Activated T-cell treated with anti-CD3 and anti-CD28 coated beads, Interleukin-2, amount 50 U/mL, for 72 hours (primary cell): Measurements from ENCODE around the gene ALDH1A3. TPM values are rescaled to one million over a fixed set of nuclear protein-coding genes. Genes with fewer than 3 reads are reported as not detected.

Experiments
- ATAC-seq, 2 donors: fragments of 150-1000 bp; cut with Tn5 transposase; replicated peaks in 1 of 2; 2 replicates each; pipeline ENCODE4 v1.10.0; 2021; ENCODE audit warnings: moderate library complexity in 2 of 2, mild to moderate bottlenecking in 1 of 2
- DNase-seq, 2 donors: peaks; one replicate each; pipeline ENCODE4 v3.0.0; 2021 to 2022; ENCODE audit warnings: mixed read lengths in 1 of 2
- H3K27ac Mint-ChIP-seq: one replicate; pipeline ENCODE4 v1.8.0; 2022; ENCODE audit warnings: mild to moderate bottlenecking, moderate library complexity, mixed read lengths
- H3K27me3 Mint-ChIP-seq: one replicate; pipeline ENCODE4 v1.8.0; 2022; ENCODE audit warnings: low read depth, mixed read lengths
- H3K36me3 Mint-ChIP-seq, 2 donors: one replicate each; pipeline ENCODE4 v1.8.0; 2022; ENCODE audit warnings: mixed read lengths in 2 of 2, mild to moderate bottlenecking in 1 of 2; ENCODE audit not compliant: insufficient read depth in 2 of 2
- H3K4me1 Mint-ChIP-seq: one replicate; pipeline ENCODE4 v1.8.0; 2022; ENCODE audit warnings: low read depth, mixed read lengths
- H3K4me3 Mint-ChIP-seq, 2 donors: one replicate each; pipeline ENCODE4 v1.8.0; 2022; ENCODE audit warnings: mild to moderate bottlenecking in 2 of 2, mixed read lengths in 2 of 2, moderate library complexity in 2 of 2
- H3K9me3 Mint-ChIP-seq, 2 donors: one replicate each; pipeline ENCODE4 v1.8.0; 2022; ENCODE audit warnings: mixed read lengths in 2 of 2
- total RNA-seq, 2 donors: library from RNA; stranded (reverse); gene quantifications; one replicate each; pipeline ENCODE4 v1.2.3, GENCODE V29; 2022

The ALDH1A3 gene
- total RNA-seq, 2 donors from 2014 or later, result 0.14 TPM; not detected in 1

DNA sequence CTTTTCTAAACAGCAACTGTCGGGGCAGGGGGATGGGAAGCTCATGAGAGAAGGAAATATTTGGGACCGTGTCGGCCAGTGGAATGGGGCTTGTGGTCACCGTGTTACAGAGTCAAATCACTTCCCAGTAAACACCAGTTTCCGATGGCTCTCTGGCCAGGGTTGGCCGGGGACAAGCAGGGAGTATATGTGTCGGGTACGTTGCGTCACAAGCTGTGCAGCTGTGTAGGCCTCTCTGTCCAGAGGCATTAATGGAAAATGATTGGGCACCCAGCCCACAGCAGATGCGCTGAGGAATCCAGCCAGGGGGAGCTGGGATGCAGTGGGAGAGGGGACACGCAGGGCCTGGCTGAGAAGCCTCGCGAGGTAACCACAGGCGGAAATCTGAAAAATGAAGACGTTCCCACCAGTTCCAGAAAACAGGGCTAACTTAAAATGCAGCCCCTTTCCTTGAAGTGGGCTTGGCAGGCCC, 15.8 kb upstream of the ALDH1A3 start:
- DNase-seq (no peak), ATAC-seq (no peak)
- no peaks in the 10 kb centered on the region for H3K4me1 Mint-ChIP-seq
- no peaks in the 10 kb centered on the region for H3K36me3 Mint-ChIP-seq
- no peak overlapping the region for H3K4me3 Mint-ChIP-seq
- H3K9me3 Mint-ChIP-seq, result peaks cover under 1% of the 10 kb centered on the region in 2 donors
- peaks cover 16% of the 10 kb centered on the region for H3K27me3 Mint-ChIP-seq
- H3K27ac Mint-ChIP-seq, result no peak overlapping the region

DNA sequence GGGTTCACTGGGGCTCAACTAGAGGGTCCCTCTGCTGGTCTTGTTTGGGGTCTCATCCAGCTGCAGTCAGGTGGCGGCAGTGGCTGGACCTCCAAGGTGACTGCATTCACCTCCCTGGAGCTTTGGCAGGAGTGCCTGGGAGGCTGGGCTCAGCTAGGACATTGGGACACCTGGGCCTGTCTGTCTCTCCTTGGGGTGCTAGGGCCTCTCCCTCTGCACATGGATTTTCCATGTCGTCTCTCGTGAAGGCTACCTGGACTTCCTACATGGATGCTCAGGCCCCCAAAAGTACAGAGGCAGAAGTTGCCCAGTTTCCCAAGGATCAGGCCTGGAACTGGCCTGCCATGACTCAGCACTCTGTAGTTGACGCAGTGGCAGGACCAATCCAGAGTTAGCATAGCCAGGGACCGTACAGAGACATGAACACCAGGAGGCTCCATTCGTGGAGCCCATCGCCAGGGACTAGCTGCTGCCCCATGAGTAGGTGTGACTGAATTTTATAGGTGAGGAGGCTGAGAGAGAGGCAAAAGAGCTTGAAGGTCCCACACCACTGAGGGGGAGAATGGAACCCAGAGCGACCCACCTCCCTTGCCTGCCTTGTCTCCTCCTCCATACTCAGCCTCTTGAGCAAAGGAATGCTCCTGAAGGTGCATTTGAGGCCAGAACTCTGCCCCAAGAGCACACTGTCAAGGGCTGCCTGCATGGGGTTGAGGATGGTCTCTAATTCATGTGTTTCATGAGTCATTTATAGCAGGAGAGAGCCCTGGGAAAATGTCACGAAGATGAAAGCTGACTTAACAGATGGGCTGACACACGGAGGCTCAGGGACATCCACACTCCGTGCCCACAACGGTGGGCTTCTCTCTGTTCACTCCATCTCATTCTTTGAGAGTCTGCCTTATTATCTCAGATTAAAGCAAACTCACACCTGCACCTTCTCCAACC, 13.0 kb upstream of the ALDH1A3 start:
- Mint-ChIP-seq H3K27me3 (peaks cover 16% of the 10 kb centered on the region), H3K27ac (no peak overlapping the region), H3K9me3 (peaks cover 4 to 5% of the 10 kb centered on the region in 2 donors), H3K4me3 (no peak overlapping the region), H3K4me1 (no peaks in the 10 kb centered on the region), H3K36me3 (no peaks in the 10 kb centered on the region)
- DNase-seq (no peak), ATAC-seq (no peak)

DNA sequence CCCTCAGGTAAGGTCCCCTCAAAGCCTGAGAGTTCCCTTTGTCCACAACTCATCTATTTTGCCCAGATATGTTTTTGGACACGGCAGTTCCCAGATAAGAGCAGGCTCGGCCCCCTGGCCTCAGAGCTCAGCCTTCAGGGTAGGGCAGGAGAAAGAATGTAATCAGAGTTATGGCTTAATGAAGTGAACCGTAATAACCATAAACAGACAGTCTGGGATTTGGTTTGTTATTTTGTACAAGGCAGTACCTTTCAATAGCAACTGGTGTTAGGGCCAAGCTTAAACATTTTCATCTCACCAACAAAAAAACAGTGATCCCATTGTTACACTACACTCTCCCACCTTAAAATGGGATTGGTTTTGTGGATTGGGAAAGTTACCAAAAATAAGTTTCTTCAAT, 12.2 kb upstream of the ALDH1A3 start:
- Mint-ChIP-seq H3K9me3 (peaks cover 4 to 5% of the 10 kb centered on the region in 2 donors), H3K36me3 (no peaks in the 10 kb centered on the region), H3K27me3 (peaks cover 16% of the 10 kb centered on the region), H3K27ac (no peak overlapping the region), H3K4me3 (no peak overlapping the region), H3K4me1 (no peaks in the 10 kb centered on the region)
- no peak for DNase-seq
- ATAC-seq, result no peak

DNA sequence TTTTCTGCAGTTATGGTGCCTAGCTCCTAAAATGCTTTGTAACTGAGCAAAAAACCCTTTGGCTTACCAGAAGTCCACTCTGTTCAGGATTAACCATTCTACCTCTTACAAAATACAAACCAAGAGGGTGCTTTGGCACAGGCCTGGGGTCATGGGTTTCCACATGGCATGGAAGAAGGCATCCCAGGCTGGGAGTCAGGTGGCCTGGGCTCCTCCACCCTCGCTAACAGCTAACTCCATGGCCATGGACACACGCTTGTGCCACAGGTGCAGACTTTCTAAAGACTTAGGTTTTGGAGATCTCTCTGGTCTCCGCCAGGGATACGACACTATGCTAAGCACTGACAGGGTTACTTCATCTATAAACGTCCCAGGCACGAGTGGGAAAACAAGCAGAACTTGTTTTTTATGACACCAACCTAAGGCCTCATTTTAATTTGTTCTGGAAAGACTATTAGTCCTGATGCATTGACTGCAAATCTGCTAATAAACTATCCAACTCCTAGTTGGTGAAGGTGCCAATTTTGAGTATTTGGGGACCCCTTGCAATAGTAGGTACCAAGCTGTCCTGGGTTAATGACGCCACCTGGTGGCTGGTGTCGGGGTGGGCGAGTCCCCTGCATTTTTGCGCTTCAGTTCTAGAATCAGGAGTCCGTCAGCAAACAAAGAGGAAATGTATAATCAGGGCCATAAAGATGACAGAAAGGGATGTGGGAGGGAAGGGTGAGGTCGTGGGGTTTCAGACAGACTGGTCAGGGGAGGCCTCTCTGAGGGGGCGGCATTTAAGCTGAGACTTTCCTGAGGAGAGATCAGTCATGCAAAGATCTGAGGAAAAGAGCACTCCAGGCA, 10.3 kb upstream of the ALDH1A3 start:
- Mint-ChIP-seq H3K27ac (no peak overlapping the region), H3K4me3 (no peak overlapping the region), H3K4me1 (no peaks in the 10 kb centered on the region), H3K27me3 (peaks cover 11% of the 10 kb centered on the region), H3K9me3 (peaks cover 4 to 5% of the 10 kb centered on the region in 2 donors), H3K36me3 (no peaks in the 10 kb centered on the region)
- ATAC-seq (no peak), DNase-seq (peak; percentile 19 to 33)

DNA sequence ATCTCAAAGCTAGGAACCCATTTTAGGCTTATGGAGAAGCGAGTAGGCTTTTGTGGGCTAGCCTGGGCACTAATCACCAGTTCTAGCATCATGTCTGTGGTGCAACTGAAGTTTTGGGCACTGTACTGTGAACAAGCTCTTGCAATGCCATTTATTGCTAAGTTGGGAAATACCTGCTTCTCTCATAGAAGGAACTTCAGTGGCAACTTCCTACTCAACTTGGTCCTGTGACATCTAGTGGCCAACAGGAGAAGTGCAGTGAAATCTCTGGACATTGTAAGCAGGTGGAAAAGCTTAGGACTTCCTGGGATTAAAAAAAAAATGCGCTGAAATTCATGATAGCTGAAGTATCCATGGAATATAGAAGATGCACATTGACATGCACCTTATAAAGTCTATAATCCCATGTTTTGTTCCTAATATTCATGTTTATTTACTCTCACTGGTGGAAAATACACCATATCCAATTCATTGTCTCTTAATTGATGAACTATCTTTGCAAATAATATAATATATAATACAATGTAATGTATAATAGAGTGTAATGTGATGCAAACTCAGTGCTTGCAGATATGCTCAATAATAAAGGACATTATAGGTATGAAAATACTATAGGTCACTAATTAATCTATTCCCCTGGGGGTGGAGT, 6.5 kb upstream of the ALDH1A3 start:
- ATAC-seq (peak; percentile 45 to 55), DNase-seq (peak; percentile 50 to 51)
- no peak overlapping the region for H3K4me3 Mint-ChIP-seq

GRCh38 chr15:100875495-100875894, 4.1 kb upstream of the ALDH1A3 start:
- Mint-ChIP-seq H3K9me3 (no peaks in the 10 kb centered on the region), H3K4me3 (no peak overlapping the region), H3K36me3 (peaks cover 0 to 2% of the 10 kb centered on the region in 2 donors), H3K4me1 (no peaks in the 10 kb centered on the region), H3K27ac (no peak overlapping the region), H3K27me3 (peaks cover 44% of the 10 kb centered on the region)
- ATAC-seq, result no peak
- DNase-seq, result no peak

More for the DNA sequence above, 6.5 kb upstream of the ALDH1A3 start:
- peaks cover 33% of the 10 kb centered on the region for H3K27me3 Mint-ChIP-seq
- H3K4me1 Mint-ChIP-seq, result no peaks in the 10 kb centered on the region
- no peak overlapping the region for H3K27ac Mint-ChIP-seq
- no peaks in the 10 kb centered on the region for H3K36me3 Mint-ChIP-seq
- peaks cover 4 to 5% of the 10 kb centered on the region in 2 donors for H3K9me3 Mint-ChIP-seq

- DNase-seq (no peak), ATAC-seq (no peak)
- H3K9me3 Mint-ChIP-seq, result no peaks in the 10 kb centered on the region
- H3K4me3 Mint-ChIP-seq, result no peak overlapping the region
- no peaks in the 10 kb centered on the region for H3K4me1 Mint-ChIP-seq
- H3K27me3 Mint-ChIP-seq, result peaks cover 49% of the 10 kb centered on the region
- H3K36me3 Mint-ChIP-seq, result peaks cover 0 to 2% of the 10 kb centered on the region in 2 donors
- H3K27ac Mint-ChIP-seq, result no peak overlapping the region
Observed at GRCh38 chr15:100875976-100876375, 3.7 kb upstream of the ALDH1A3 start.

GRCh38 chr15:100877551-100877950, 2.1 kb upstream of the ALDH1A3 start:
- Mint-ChIP-seq H3K4me1 (no peaks in the 10 kb centered on the region), H3K9me3 (no peaks in the 10 kb centered on the region), H3K36me3 (peaks cover 0 to 2% of the 10 kb centered on the region in 2 donors), H3K27ac (no peak overlapping the region), H3K27me3 (peaks cover 64% of the 10 kb centered on the region), H3K4me3 (no peak overlapping the region)
- no peak for ATAC-seq
- no peak for DNase-seq

DNA sequence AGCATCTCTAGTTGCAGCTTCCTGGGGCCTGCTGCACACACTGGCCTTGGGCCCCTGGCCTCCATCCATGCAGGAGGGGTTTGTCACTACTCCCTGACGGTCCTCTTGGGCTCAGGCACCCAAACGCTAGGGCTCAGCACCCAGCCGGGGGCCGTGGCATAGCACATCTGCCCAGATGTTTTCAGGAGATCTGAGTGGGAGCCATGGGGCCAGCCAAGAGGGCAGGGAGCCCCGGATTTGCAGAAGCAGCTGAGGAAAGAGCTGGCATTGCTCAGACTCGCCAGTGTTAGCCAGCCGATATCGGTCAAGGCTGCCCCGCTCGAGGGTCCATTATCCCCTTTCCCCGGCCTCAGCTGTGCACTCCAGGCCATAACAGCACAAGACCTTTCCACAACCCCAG, 1.5 kb upstream of the ALDH1A3 start:
- ATAC-seq (no peak), DNase-seq (no peak)
- no peaks in the 10 kb centered on the region for H3K4me1 Mint-ChIP-seq
- H3K27me3 Mint-ChIP-seq, result peaks cover 70% of the 10 kb centered on the region
- no peaks in the 10 kb centered on the region for H3K9me3 Mint-ChIP-seq
- no peak overlapping the region for H3K27ac Mint-ChIP-seq
- H3K4me3 Mint-ChIP-seq, result peak overlapping the region; percentile 52 to 71
- peaks cover 0 to 2% of the 10 kb centered on the region in 2 donors for H3K36me3 Mint-ChIP-seq

- H3K4me3 Mint-ChIP-seq, result peak overlapping the region; percentile 52 to 71
- peaks cover 74% of the 10 kb centered on the region for H3K27me3 Mint-ChIP-seq
- no peak for DNase-seq
- ATAC-seq, result no peak
- no peak overlapping the region for H3K27ac Mint-ChIP-seq
- no peaks in the 10 kb centered on the region for H3K9me3 Mint-ChIP-seq
- peaks cover 0 to 2% of the 10 kb centered on the region in 2 donors for H3K36me3 Mint-ChIP-seq
- H3K4me1 Mint-ChIP-seq, result no peaks in the 10 kb centered on the region
Observed at GRCh38 chr15:100878648-100879047, 983 bp upstream of the ALDH1A3 start.

DNA sequence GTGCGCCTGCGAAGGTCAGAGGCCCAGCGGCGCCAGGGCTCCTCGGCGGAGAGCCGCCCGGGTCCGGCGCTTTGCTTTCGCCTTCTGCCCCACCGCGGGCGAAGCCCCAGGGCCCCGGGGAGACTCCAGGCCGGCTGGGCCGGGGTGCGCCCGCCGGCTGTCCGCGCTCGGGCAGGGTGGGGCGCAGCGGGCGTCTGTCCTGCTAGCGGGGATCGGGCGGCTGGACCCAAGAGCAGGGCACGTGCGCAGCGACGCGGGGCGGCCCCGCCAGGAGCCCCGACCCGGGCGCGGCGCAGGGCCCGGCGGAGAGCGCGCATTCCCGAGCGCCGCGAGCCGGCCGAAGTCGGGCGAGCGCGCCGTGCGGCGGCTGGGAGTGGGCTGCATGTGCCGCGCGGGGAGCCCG, 569 bp upstream of the ALDH1A3 start:
- H3K4me1 Mint-ChIP-seq, result no peaks in the 10 kb centered on the region
- ATAC-seq, result peak; percentile 8 to 19
- no peak for DNase-seq
- no peak overlapping the region for H3K27ac Mint-ChIP-seq
- no peaks in the 10 kb centered on the region for H3K9me3 Mint-ChIP-seq
- peaks cover 0 to 2% of the 10 kb centered on the region in 2 donors for H3K36me3 Mint-ChIP-seq
- peaks cover 74% of the 10 kb centered on the region for H3K27me3 Mint-ChIP-seq
- peak overlapping the region in 1 of 2 donors; percentile 71 for H3K4me3 Mint-ChIP-seq

GRCh38 chr15:100880139-100880896, 687 bp downstream of the ALDH1A3 start:
- Mint-ChIP-seq H3K4me1 (no peaks in the 10 kb centered on the region), H3K9me3 (no peaks in the 10 kb centered on the region), H3K27ac (no peak overlapping the region), H3K4me3 (peak overlapping the region; percentile 59 to 67), H3K27me3 (peaks cover 86% of the 10 kb centered on the region), H3K36me3 (peaks cover 0 to 2% of the 10 kb centered on the region in 2 donors)
- ATAC-seq (no peak), DNase-seq (no peak)
